Ishikawa (cell line): ENCODE results near the gene TAF4.

Experiments used
- CEBPB ChIP-seq: IDR thresholded peaks from 2 replicates; pipeline ENCODE4 v1.6.1; 2012
- FOXM1 ChIP-seq: IDR thresholded peaks from 2 replicates; pipeline ENCODE4 v1.6.1; 2012; ENCODE audit warnings: low read depth, borderline replicate concordance
- REST ChIP-seq: IDR thresholded peaks from 2 replicates; pipeline ENCODE4 v1.6.1; 2012; ENCODE audit warnings: low read depth, mild to moderate bottlenecking
- TEAD4 ChIP-seq: IDR thresholded peaks from 2 replicates; pipeline ENCODE4 v1.6.1; 2012
- USF1 ChIP-seq: IDR thresholded peaks from 2 replicates; pipeline ENCODE4 v1.6.1; 2012
- YY1 ChIP-seq: IDR thresholded peaks from 2 replicates; pipeline ENCODE4 v1.6.1; 2012; ENCODE audit warnings: low read depth

GRCh38 chr20:62001178-62001715 is 64.4 kb downstream of the TAF4 start:
- no peak for TF ChIP-seq YY1
- TF ChIP-seq REST, result no peak
- no peak for TF ChIP-seq FOXM1
- TF ChIP-seq TEAD4, result no peak
- TF ChIP-seq CEBPB, result no peak
- TF ChIP-seq USF1, result no peak
